Activated T-cell treated with anti-CD3 and anti-CD28 coated beads, Interleukin-2, amount 50 U/mL, for 48 hours (primary cell): ENCODE results near the gene SRRM2.

ENCODE experiments used
- DNase-seq, 2 experiments: peaks; one replicate each; pipeline ENCODE4 v3.0.0-alpha.2; 2020

Gene SRRM2

GRCh38 chr16:2752035-2752849 is at the start of gene SRRM2:
Gene SRRM2, plus strand, starts transcription at chr16:2752638. Its CDS starts 3,727 bp downstream, at chr16:2756365.
- peak; percentile 96 to 97 for DNase-seq

- DNase-seq = no peak
Measured at GRCh38 chr16:2702871-2703745, 49.3 kb upstream of the SRRM2 start.

GRCh38 chr16:2704166-2704982 is 48.1 kb upstream of the SRRM2 start:
- DNase-seq = no peak

- no peak for DNase-seq
Measured at GRCh38 chr16:2704983-2705275, 47.5 kb upstream of the SRRM2 start.

GRCh38 chr16:2705351-2705750 is 47.1 kb upstream of the SRRM2 start:
- no peak for DNase-seq

GRCh38 chr16:2706085-2706484 is 46.4 kb upstream of the SRRM2 start:
- DNase-seq = no peak

GRCh38 chr16:2706611-2707311 is 45.7 kb upstream of the SRRM2 start:
- no peak for DNase-seq

- no peak for DNase-seq
Measured at GRCh38 chr16:2707368-2708289, 44.8 kb upstream of the SRRM2 start.

GRCh38 chr16:2708290-2708639 is 44.2 kb upstream of the SRRM2 start:
- DNase-seq = no peak

- no peak for DNase-seq
Measured at GRCh38 chr16:2708955-2709587, 43.4 kb upstream of the SRRM2 start.

GRCh38 chr16:2709588-2709984 is 42.9 kb upstream of the SRRM2 start:
- no peak for DNase-seq

- no peak for DNase-seq
Measured at GRCh38 chr16:2710021-2710710, 42.3 kb upstream of the SRRM2 start.

GRCh38 chr16:2710711-2711231 is 41.7 kb upstream of the SRRM2 start:
- no peak for DNase-seq

- no peak for DNase-seq
Measured at GRCh38 chr16:2711370-2712062, 40.9 kb upstream of the SRRM2 start.

GRCh38 chr16:2712063-2712441 is 40.4 kb upstream of the SRRM2 start:
- DNase-seq = no peak

GRCh38 chr16:2712546-2712945 is 39.9 kb upstream of the SRRM2 start:
- no peak for DNase-seq

GRCh38 chr16:2713523-2713922 is 38.9 kb upstream of the SRRM2 start:
- no peak for DNase-seq

GRCh38 chr16:2713985-2714774 is 38.3 kb upstream of the SRRM2 start:
- DNase-seq = no peak

- no peak for DNase-seq
Measured at GRCh38 chr16:2715064-2715463, 37.4 kb upstream of the SRRM2 start.
